ENCODE measurements around the gene CHST11. TPM values are rescaled to one million over a fixed set of nuclear protein-coding genes. Genes with fewer than 3 reads are reported as not detected.

CHST11 gene
- total and polyA plus RNA-seq, 4 donors: 0.57 to 11.1 (median 3.7) TPM

- Histone ChIP-seq H3K9ac (ENCODE audit: low read depth in 1 of 2, low read length in 2 of 2) (no peak overlapping the region), H3K27me3 (ENCODE audit: control insufficient read depth in 4 of 4, insufficient read depth in 4 of 4, low read length in 3 of 4) (no peaks in the 10 kb centered on the region), H3K27ac (ENCODE audit: low read depth in 1 of 2, low read length in 2 of 2) (no peak overlapping the region), H3K4me1 (ENCODE audit: control insufficient read depth in 4 of 4, insufficient read depth in 4 of 4, low read length in 3 of 4) (peaks cover 0 to 2% (median under 1%) of the 10 kb centered on the region in 4 donors), H3K4me3 (ENCODE audit: low read depth in 1 of 3, low read length in 3 of 3) (no peak overlapping the region), H3K36me3 (ENCODE audit: control insufficient read depth in 4 of 4, insufficient read depth in 3 of 4, low read depth in 1 of 4, low read length in 3 of 4) (no peaks in the 10 kb centered on the region), H3K9me3 (ENCODE audit: control insufficient read depth in 4 of 4, low read length in 3 of 4) (no peaks in the 10 kb centered on the region)
- no peak for DNase-seq (ENCODE audit: low spot score)
- WGBS: 85% methylated on average over 6 of the region's 6 CpGs
- TF ChIP-seq EGR1 (IDR thresholded peaks at IDR 0.05; ENCODE audit: low read depth in 2 of 2) (no peak), FOXA2 (IDR thresholded peaks at IDR 0.05) (no peak)
These were observed 43.4 kb upstream of the CHST11 start for GRCh38 chr12:104413330-104413729.

GRCh38 chr12:104414581-104415341 lies 42.0 kb upstream of the CHST11 start:
- Histone ChIP-seq H3K9me3 (ENCODE audit: control insufficient read depth in 4 of 4, low read length in 3 of 4) (no peaks in the 10 kb centered on the region), H3K27ac (ENCODE audit: low read depth in 1 of 2, low read length in 2 of 2) (no peak overlapping the region), H3K4me3 (ENCODE audit: low read depth in 1 of 3, low read length in 3 of 3) (no peak overlapping the region), H3K9ac (ENCODE audit: low read depth in 1 of 2, low read length in 2 of 2) (no peak overlapping the region), H3K36me3 (ENCODE audit: control insufficient read depth in 4 of 4, insufficient read depth in 3 of 4, low read depth in 1 of 4, low read length in 3 of 4) (no peaks in the 10 kb centered on the region), H3K27me3 (ENCODE audit: control insufficient read depth in 4 of 4, insufficient read depth in 4 of 4, low read length in 3 of 4) (no peaks in the 10 kb centered on the region), H3K4me1 (ENCODE audit: control insufficient read depth in 4 of 4, insufficient read depth in 4 of 4, low read length in 3 of 4) (no peaks in the 10 kb centered on the region)
- WGBS: 53% methylated on average over 6 of the region's 6 CpGs
- no peak for DNase-seq (ENCODE audit: low spot score)
- TF ChIP-seq ZBTB33 (IDR thresholded peaks at IDR 0.05) (no peak), YY1 (IDR thresholded peaks at IDR 0.05) (no peak), GABPA (IDR thresholded peaks at IDR 0.05 in 1 of 2, conservative IDR thresholded peaks at IDR 0.05 in 1 of 2) (no peak)

- H3K9ac ChIP-seq (ENCODE audit: low read depth in 1 of 2, low read length in 2 of 2): no peak overlapping the region
- H3K4me3 ChIP-seq (ENCODE audit: low read depth in 1 of 3, low read length in 3 of 3): no peak overlapping the region
- no peak overlapping the region for H3K27ac ChIP-seq (ENCODE audit: low read depth in 1 of 2, low read length in 2 of 2)
- no peaks in the 10 kb centered on the region for H3K4me1 ChIP-seq (ENCODE audit: control insufficient read depth in 4 of 4, insufficient read depth in 4 of 4, low read length in 3 of 4)
- H3K9me3 ChIP-seq (ENCODE audit: control insufficient read depth in 4 of 4, low read length in 3 of 4): no peaks in the 10 kb centered on the region
- no peaks in the 10 kb centered on the region for H3K36me3 ChIP-seq (ENCODE audit: control insufficient read depth in 4 of 4, insufficient read depth in 3 of 4, low read depth in 1 of 4, low read length in 3 of 4)
- no peaks in the 10 kb centered on the region for H3K27me3 ChIP-seq (ENCODE audit: control insufficient read depth in 4 of 4, insufficient read depth in 4 of 4, low read length in 3 of 4)
- 80% methylated on average over 9 of the region's 9 CpGs for WGBS
- no peak for DNase-seq (ENCODE audit: low spot score)
- TF ChIP-seq EGR1 (IDR thresholded peaks at IDR 0.05; ENCODE audit: low read depth in 2 of 2) (no peak), CTCF (IDR thresholded peaks at IDR 0.05; ENCODE audit: low read depth, low read length, missing input control) (no peak), GABPA (IDR thresholded peaks at IDR 0.05 in 1 of 2, conservative IDR thresholded peaks at IDR 0.05 in 1 of 2) (no peak), RAD21 (IDR thresholded peaks at IDR 0.05) (no peak), NR2F2 (IDR thresholded peaks at IDR 0.05) (no peak), FOXA2 (IDR thresholded peaks at IDR 0.05) (no peak), FOXA1 (IDR thresholded peaks at IDR 0.05) (no peak), JUND (IDR thresholded peaks at IDR 0.05) (no peak), ZBTB33 (IDR thresholded peaks at IDR 0.05) (no peak), TAF1 (conservative IDR thresholded peaks at IDR 0.05) (no peak), HNF4A (conservative IDR thresholded peaks at IDR 0.05) (no peak), YY1 (IDR thresholded peaks at IDR 0.05) (no peak), ATF3 (IDR thresholded peaks at IDR 0.05) (no peak), RXRA (IDR thresholded peaks at IDR 0.05) (no peak), REST (IDR thresholded peaks at IDR 0.05) (no peak), MAX (IDR thresholded peaks at IDR 0.05) (no peak)
These were observed 41.3 kb upstream of the CHST11 start for GRCh38 chr12:104415342-104415980.

All from liver (tissue), 9 donors.